Prostate gland (tissue), 2 donors: ENCODE results near the gene GPC5.

Experiments
- CTCF ChIP-seq, 4 experiments: fragments of 200-600 bp in 2 of 4; fragments of 450-650 bp in 2 of 4; sonication (generic) in 2 of 4; IDR thresholded peaks; 1 replicate in 3 of 4; 2 replicates in 1 of 4; pipeline ENCODE4 v1.5.1; 2016 to 2019; ENCODE audit warnings: antibody characterized with exemption in 4 of 4, mild to moderate bottlenecking in 2 of 4, moderate library complexity in 2 of 4
- POLR2A ChIP-seq: fragments of 450-650 bp; IDR thresholded peaks from one replicate; pipeline ENCODE4 v1.6.1; 2016; ENCODE audit warnings: antibody characterized with exemption, mild to moderate bottlenecking

DNA sequence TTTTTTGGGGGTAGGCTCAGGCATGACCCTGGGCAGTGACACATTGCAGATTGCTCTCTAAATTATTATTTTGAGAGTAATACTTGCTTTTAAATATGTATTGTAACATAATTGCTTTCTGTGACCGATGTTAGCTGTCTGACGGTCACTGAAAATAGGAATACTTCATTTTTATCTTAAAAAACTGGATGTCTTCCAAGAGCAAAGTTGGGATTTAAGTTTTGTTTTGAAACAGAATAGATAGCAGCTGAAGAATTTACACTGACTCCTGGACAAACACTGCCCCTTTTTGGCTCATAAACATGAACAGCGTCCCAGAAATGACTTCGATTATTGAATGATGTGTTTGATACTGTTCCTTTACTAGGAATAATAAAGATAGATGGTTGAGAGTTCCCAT is 535.9 kb downstream of the GPC5 start:
- TF ChIP-seq CTCF (IDR thresholded peaks at IDR 0.05) = no peak
- no peak for TF ChIP-seq POLR2A
